Upper lobe of left lung (tissue), 4 donors: ENCODE measurements around the gene SUCLA2.

Experiments
- EP300 ChIP-seq, 4 donors: sonication (generic); formaldehyde crosslinking; IDR thresholded peaks; one replicate each; pipeline ENCODE4 v1.5.1; 2017; ENCODE audit warnings: antibody characterized with exemption in 4 of 4, control low read depth in 2 of 4
- POLR2A ChIP-seq, 4 donors: fragments of 450-650 bp; IDR thresholded peaks; one replicate each; pipeline ENCODE4 v1.5.1; 2016 to 2017; ENCODE audit warnings: antibody characterized with exemption in 4 of 4, mild to moderate bottlenecking in 2 of 4
- POLR2AphosphoS5 ChIP-seq, 2 donors: sonication (generic); formaldehyde crosslinking; IDR thresholded peaks; one replicate each; pipeline ENCODE4 v1.5.1; 2017; ENCODE audit warnings: antibody characterized with exemption in 2 of 2
- TF ChIP-seq, protein P1 (sequence below), 6 experiments: fragments of 450-650 bp in 4 of 6; fragments of 200-600 bp in 2 of 6; sonication (generic) in 2 of 6; IDR thresholded peaks; one replicate each; pipeline ENCODE4 v1.5.1; 2016 to 2019; ENCODE audit warnings: antibody characterized with exemption in 6 of 6

GRCh38 chr13:48004201-48004600 is 3.1 kb upstream of the SUCLA2 start:
- TF ChIP-seq, protein P1, sequence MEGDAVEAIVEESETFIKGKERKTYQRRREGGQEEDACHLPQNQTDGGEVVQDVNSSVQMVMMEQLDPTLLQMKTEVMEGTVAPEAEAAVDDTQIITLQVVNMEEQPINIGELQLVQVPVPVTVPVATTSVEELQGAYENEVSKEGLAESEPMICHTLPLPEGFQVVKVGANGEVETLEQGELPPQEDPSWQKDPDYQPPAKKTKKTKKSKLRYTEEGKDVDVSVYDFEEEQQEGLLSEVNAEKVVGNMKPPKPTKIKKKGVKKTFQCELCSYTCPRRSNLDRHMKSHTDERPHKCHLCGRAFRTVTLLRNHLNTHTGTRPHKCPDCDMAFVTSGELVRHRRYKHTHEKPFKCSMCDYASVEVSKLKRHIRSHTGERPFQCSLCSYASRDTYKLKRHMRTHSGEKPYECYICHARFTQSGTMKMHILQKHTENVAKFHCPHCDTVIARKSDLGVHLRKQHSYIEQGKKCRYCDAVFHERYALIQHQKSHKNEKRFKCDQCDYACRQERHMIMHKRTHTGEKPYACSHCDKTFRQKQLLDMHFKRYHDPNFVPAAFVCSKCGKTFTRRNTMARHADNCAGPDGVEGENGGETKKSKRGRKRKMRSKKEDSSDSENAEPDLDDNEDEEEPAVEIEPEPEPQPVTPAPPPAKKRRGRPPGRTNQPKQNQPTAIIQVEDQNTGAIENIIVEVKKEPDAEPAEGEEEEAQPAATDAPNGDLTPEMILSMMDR (IDR thresholded peaks at IDR 0.05): no peak
- TF ChIP-seq POLR2AphosphoS5 (IDR thresholded peaks at IDR 0.05): no peak
- TF ChIP-seq POLR2A (IDR thresholded peaks at IDR 0.05): no peak
- TF ChIP-seq EP300 (IDR thresholded peaks at IDR 0.05): no peak
